GM10248 (cell line): Measurements from ENCODE around the gene ALDH3B2.
"Not testable (repeated sequence)": the region's sequence is repeated elsewhere in the genome, so short reads cannot be mapped to it uniquely, and the experiment has no call there.

Source experiments
- CTCF ChIA-PET: fragments of 300-600 bp; sonication (Branson Sonifier 250); formaldehyde crosslinking; extraction: SDS; loops from one replicate; lab custom pipeline; 2021; ENCODE audit warnings: antibody characterized with exemption; lab: Yijun Ruan, JAX
- POLR2A ChIA-PET: fragments of 350-650 bp; sonication (Branson Sonifier 250); formaldehyde crosslinking; extraction: SDS; loops from one replicate; lab custom pipeline; 2020; ENCODE audit warnings: antibody characterized with exemption; lab: Yijun Ruan, JAX
- DNase-seq: peaks from one replicate; pipeline ENCODE4 v3.0.0; 2012; ENCODE audit errors: extremely low spot score
- TF ChIP-seq, protein P1 (sequence below): IDR thresholded peaks from 2 replicates; pipeline ENCODE4 v1.5.1; 2012; ENCODE audit warnings: mild to moderate bottlenecking, low read depth; ENCODE audit errors: extremely low read depth, missing control alignments, control extremely low read depth

The ALDH3B2 gene

DNA sequence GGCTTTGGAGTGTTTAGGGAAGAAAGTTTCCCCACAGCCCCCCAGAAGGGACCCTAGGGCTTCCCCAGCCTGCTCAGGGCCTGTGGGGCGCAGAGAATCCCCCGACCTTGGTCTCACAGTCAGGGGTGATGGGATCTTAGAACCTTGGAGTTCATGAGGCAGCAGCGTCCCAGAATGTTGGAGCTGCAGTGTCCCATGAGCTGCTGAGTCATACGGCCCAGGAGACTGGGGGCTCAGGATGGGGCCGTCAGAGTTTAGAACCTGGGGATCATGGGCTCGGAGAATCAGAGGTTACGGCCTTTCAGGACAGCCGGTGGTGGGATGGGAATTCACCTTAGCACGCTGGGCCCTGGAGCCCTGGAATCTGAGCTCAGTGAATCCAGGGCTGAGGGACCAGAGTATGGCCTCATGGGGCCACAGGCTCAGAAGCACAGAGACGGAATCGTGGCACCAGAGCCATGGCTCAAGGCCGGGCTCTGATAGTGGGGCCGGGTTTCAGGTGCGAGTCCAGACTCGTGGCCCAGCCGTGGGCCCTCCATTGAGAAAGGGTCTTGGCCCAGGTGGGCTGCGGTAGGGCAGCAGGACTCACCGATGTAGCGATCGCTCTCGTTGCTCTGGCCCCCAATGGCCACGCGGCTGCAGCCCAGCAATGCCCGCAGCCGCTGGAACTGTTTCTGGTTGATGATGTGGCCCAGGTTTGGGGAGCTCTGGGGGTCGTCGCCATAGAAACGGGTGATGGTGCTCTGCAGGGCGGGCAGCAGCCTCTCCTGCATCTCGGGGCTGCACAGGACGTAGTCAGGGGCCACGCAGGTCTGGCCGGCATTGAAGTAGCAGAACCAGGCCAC is 9.5 kb downstream of the ALDH3B2 start:
- peak; percentile 11 for DNase-seq
- POLR2A ChIA-PET = no interaction called here
- CTCF ChIA-PET = interaction anchor here (1.6 kb wide), 1 partner anchor 18 kb away, joined by 5 read pairs; no protein-coding TSS in a partner anchor
- TF ChIP-seq, protein P1, sequence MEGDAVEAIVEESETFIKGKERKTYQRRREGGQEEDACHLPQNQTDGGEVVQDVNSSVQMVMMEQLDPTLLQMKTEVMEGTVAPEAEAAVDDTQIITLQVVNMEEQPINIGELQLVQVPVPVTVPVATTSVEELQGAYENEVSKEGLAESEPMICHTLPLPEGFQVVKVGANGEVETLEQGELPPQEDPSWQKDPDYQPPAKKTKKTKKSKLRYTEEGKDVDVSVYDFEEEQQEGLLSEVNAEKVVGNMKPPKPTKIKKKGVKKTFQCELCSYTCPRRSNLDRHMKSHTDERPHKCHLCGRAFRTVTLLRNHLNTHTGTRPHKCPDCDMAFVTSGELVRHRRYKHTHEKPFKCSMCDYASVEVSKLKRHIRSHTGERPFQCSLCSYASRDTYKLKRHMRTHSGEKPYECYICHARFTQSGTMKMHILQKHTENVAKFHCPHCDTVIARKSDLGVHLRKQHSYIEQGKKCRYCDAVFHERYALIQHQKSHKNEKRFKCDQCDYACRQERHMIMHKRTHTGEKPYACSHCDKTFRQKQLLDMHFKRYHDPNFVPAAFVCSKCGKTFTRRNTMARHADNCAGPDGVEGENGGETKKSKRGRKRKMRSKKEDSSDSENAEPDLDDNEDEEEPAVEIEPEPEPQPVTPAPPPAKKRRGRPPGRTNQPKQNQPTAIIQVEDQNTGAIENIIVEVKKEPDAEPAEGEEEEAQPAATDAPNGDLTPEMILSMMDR = no peak

DNA sequence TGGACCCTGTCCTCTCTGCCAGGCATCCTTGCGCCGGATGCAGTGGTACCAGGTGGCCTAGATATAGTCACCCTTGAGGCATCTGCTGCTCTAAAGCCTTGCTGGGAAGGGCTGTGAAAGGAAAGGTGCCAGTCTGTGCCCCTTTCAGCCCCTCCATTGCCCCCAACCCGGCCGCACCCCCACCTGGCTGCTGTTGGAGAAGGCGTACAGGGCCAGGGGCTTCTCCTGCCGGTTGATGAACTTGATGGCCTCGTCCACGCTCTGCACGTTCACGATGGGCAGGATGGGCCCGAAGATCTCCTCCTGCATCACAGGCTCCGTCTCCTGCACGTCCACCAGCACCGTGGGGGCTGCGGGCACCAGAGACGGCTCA is 10.2 kb downstream of the ALDH3B2 start:
- CTCF ChIA-PET = interaction anchor here (1.6 kb wide), 1 partner anchor 17 kb away, joined by 5 read pairs; no protein-coding TSS in a partner anchor
- POLR2A ChIA-PET = no interaction called here
- DNase-seq = no peak
- TF ChIP-seq, protein P1 = no peak

DNA sequence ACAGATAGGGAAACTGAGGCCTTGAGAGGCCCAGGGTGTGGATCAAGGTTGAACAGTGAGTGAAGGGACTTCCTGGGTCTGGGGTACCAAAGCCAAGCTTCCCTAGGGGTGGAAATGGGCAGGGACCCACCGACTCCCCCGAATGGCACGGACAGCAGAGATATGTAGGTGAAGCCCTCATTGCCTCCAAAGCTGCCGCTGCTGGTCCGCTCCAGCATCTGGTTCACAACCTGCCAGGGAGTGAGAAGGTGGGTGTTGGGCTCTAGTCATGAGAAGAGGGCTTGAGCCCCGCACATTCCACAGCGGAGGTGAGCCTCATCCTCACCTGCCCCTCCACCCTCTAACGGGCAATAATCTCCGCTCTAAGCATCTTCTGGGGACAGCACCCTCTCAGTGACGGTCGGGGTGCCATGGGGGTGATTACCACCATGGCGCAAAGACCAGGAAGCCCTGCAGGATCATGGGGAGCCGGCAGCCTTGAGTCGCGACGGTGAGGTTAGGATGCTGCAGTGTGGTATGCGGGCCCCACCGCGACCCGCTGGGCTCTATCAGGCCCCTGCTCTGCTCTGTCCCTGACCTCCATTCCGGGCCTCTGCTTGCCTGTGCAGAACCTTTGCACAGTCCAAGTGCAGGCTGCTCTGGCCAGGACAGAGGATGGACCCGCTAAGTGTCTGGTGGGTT is 10.8 kb downstream of the ALDH3B2 start:
- ChIA-PET POLR2A (no interaction called here), CTCF (interaction anchor here (1.3 to 8.1 kb wide), 2 partner anchors 15 to 33 kb away, joined by 4 to 72 read pairs; partner anchors contain the start of gene NUDT8)
- DNase-seq = peak; percentile 10
- TF ChIP-seq, protein P1 = no peak

DNA sequence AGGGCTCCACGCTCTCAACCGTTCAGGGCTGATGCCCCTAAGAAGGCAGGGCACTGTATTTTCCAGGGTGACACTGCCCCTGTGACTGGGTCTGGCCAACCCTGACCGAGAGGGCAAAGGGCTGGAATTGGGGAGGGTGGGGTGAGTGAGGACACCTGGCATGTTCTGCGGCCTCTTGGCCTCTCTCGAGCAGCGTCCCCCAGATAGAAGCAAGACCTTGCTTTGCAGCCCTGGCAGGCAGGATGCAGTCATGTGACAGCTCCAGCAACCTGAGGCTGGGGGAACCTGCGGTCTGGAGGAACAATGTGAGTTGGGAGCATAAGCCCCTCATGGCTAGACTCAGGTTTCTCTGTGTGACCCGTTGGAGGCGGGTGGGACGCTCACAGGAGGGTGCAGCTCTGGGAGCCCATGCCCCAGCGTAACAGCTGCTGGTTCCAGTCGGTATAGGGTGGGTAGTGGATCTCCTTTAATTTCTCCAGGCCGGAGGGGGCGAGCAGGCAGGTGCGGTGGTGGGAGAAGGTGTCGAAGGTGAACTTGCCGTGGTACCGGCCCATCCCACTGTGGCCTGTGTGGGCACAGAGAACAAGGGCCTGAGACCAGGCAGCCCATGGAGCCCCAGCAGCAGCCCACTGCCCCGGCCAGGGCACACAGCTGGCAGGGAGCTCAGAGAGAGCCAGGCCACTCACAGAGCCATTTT is 11.4 kb downstream of the ALDH3B2 start:
- CTCF ChIA-PET = interaction anchor here (1.3 to 8.1 kb wide), 2 partner anchors 15 to 33 kb away, joined by 4 to 72 read pairs; partner anchors contain the start of gene NUDT8

DNA sequence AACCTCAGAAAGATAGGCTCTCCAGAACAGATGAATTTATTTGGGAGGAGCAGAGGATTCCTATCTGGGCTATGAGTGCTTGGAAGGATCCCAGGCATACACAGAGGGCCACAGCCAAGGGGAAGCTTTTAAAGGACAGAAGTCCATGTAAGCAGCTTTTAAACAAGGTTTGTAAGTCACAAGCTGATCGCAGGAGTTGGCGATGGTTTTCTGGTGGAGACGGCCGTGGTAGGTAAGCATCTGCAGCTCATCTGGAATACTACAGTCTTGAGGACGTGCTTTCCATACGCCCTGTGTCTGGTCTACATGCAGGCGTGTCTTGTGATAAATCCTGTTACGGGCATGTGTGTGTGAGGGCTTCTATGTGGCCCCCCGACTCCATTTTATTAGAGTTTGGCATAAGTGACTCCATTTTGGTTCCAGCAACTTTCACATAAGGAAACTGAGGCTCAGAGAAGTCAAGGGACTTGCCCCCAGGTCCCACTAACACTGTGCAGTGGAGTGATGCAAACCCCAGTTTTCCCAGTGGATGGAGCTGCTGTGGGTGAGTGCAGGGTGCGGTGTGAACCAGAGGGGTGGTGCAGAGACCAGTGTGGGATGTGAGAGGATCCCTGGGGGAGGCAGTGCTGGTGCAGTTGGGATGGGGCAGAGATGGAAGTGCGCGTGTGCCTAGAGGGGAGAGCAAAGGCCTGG is 12.1 kb downstream of the ALDH3B2 start:
- ChIA-PET POLR2A (no interaction called here), CTCF (interaction anchor here (0.9 to 8.1 kb wide), 4 partner anchors 9 to 32 kb away, joined by 3 to 72 read pairs (median 4); partner anchors contain the start of gene NUDT8)
- DNase-seq = no peak
- TF ChIP-seq, protein P1 = no peak

More for the DNA sequence above, 11.4 kb downstream of the ALDH3B2 start:
- POLR2A ChIA-PET = no interaction called here
- no peak for DNase-seq
- TF ChIP-seq, protein P1 = no peak

DNA sequence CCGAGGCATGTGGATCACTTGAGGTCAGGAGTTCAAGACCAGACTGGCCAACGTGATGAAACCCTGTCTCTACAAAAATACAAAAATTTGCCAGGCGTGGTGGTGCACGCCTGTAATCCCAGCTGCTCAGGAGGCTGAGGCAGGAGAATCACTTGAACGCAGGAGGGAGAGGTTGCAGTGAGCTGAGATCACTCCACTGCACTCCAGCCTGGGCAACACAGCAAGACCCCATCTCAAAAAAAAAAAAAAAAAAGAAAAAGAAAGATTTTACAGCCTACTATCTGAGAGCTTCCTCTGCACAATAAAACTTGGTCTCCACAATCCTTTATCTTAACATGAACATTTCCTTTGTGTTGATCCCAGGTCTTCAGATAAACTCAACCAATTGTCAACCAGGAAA is 13.7 kb downstream of the ALDH3B2 start:
- DNase-seq, POLR2A ChIA-PET: not testable (repeated sequence)
- CTCF ChIA-PET = interaction anchor here (1.2 to 8.1 kb wide), 5 partner anchors 10 to 83 kb away, joined by 3 to 72 read pairs (median 13); partner anchors contain the start of genes ACY3 and NUDT8

DNA sequence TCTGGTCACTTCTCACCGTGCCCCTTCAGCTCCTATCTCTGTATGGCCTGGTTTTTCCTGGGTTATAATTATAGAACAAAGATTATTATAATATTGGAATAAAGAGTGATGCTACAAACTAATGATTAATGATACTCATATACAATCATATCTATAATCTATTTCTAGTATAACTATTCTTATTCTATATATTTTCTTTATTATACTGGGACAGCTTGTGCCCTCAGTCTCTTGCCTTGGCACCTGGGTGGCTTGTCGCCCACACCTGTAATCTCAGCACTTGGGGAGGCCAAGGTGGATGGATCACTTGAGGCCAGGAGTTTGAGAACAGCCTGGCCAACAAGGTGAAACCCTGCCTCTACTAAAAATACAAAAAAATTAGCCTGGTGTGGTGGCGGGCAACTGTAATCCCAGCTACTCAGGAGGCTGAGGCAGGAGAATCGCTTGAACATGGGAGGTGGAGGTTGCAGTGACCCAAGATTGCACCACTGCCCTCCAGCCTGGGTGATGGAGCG is 14.7 kb downstream of the ALDH3B2 start:
- POLR2A ChIA-PET, DNase-seq: not testable (repeated sequence)
- CTCF ChIA-PET = interaction anchor here (0.6 to 8.1 kb wide), 16 partner anchors 9 to 303 kb away, joined by 3 to 72 read pairs (median 4); partner anchors contain the start of genes ACY3, GSTP1, NUDT8 and TBX10
